Right lobe of liver (tissue), 4 donors: Measurements from ENCODE around the gene HIP1R.

ENCODE experiments used
- POLR2A ChIP-seq: fragments of 450-650 bp; IDR thresholded peaks from one replicate; pipeline ENCODE4 v1.6.1; 2017; ENCODE audit warnings: antibody characterized with exemption, mild to moderate bottlenecking
- TF ChIP-seq, protein P1 (sequence below), 4 donors: fragments of 200-600 bp in 3 of 4; fragments of 450-650 bp in 1 of 4; IDR thresholded peaks; one replicate each; pipeline versions ENCODE4 v1.5.1 to v1.8.0; 2016 to 2022; ENCODE audit warnings: antibody characterized with exemption in 4 of 4, mild to moderate bottlenecking in 2 of 4
- donor health status: DM: no; HTN: no; CAD: no.
- donor health status: DM: no; HTN: no; CAD: no.
- donor health status: DM: no; HTN: yes; CAD: no.

DNA sequence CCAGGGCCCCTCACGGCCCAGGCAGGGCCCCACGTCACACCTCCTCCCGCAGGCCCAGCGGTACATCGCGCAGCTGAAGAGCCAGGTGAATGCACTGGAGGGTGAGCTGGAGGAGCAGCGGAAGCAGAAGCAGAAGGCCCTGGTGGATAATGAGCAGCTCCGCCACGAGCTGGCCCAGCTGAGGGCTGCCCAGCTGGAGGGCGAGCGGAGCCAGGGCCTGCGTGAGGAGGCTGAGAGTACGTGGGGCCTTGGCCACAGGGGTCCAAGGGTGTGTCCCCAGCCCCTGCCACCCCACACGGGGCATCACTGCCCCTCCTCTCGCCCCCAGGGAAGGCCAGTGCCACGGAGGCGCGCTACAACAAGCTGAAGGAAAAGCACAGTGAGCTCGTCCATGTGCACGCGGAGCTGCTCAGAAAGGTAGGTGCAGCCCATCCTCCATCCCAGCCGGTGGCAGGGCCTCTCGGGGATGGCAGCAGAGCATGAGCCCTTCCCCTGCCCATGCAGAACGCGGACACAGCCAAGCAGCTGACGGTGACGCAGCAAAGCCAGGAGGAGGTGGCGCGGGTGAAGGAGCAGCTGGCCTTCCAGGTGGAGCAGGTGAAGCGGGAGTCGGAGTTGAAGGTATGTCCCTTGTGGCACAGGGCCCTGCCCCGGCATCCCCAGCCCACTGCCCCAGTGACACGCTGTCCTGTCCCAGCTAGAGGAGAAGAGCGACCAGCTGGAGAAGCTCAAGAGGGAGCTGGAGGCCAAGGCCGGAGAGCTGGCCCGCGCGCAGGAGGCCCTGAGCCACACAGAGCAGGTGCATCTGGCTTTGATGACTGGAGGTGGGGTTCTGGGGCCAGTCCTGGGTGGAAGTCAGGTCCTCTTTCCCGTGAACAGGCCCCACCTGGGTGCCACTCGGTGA is 20.9 kb downstream of the HIP1R start:
- TF ChIP-seq, protein P1, sequence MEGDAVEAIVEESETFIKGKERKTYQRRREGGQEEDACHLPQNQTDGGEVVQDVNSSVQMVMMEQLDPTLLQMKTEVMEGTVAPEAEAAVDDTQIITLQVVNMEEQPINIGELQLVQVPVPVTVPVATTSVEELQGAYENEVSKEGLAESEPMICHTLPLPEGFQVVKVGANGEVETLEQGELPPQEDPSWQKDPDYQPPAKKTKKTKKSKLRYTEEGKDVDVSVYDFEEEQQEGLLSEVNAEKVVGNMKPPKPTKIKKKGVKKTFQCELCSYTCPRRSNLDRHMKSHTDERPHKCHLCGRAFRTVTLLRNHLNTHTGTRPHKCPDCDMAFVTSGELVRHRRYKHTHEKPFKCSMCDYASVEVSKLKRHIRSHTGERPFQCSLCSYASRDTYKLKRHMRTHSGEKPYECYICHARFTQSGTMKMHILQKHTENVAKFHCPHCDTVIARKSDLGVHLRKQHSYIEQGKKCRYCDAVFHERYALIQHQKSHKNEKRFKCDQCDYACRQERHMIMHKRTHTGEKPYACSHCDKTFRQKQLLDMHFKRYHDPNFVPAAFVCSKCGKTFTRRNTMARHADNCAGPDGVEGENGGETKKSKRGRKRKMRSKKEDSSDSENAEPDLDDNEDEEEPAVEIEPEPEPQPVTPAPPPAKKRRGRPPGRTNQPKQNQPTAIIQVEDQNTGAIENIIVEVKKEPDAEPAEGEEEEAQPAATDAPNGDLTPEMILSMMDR (IDR thresholded peaks at IDR 0.05): no peak
- TF ChIP-seq POLR2A: no peak
